NCI-H1694 (cell line): ENCODE data around the gene ANGPTL7.
"Not testable (repeated sequence)": the region's sequence is repeated elsewhere in the genome, so short reads cannot be mapped to it uniquely, and the experiment has no call there.

Source experiments
- DNase-seq: peaks from one replicate; lab custom pipeline; 2025; lab: John Stamatoyannopoulos, UW

The ANGPTL7 gene

GRCh38 chr1:11188858-11189451 lies at the start of gene ANGPTL7:
Gene ANGPTL7, plus strand, starts transcription at chr1:11189355. Its CDS starts 225 bp downstream, at chr1:11189580.
- no peak for DNase-seq

GRCh38 chr1:11142618-11143391 lies 46.4 kb upstream of the ANGPTL7 start:
- DNase-seq = no peak

- DNase-seq = no peak
Observed at GRCh38 chr1:11143401-11143800, 45.8 kb upstream of the ANGPTL7 start.

GRCh38 chr1:11143907-11144306 lies 45.2 kb upstream of the ANGPTL7 start:
- DNase-seq = no peak

- no peak for DNase-seq
Observed at GRCh38 chr1:11144570-11145256, 44.4 kb upstream of the ANGPTL7 start.

- DNase-seq = no peak
Observed at GRCh38 chr1:11145741-11146140, 43.4 kb upstream of the ANGPTL7 start.

- DNase-seq = no peak
Observed at GRCh38 chr1:11147197-11147770, 41.9 kb upstream of the ANGPTL7 start.

- DNase-seq = no peak
Observed at GRCh38 chr1:11150326-11150725, 38.8 kb upstream of the ANGPTL7 start.

GRCh38 chr1:11151114-11151513 lies 38.0 kb upstream of the ANGPTL7 start:
- no peak for DNase-seq

GRCh38 chr1:11151826-11152612 lies 37.1 kb upstream of the ANGPTL7 start:
- DNase-seq = no peak

GRCh38 chr1:11152755-11153154 lies 36.4 kb upstream of the ANGPTL7 start:
- no peak for DNase-seq

- no peak for DNase-seq
Observed at GRCh38 chr1:11153184-11153583, 36.0 kb upstream of the ANGPTL7 start.

GRCh38 chr1:11156441-11156840 lies 32.7 kb upstream of the ANGPTL7 start:
- DNase-seq = no peak

- no peak for DNase-seq
Observed at GRCh38 chr1:11156963-11157362, 32.2 kb upstream of the ANGPTL7 start.

GRCh38 chr1:11157394-11157793 lies 31.8 kb upstream of the ANGPTL7 start:
- no peak for DNase-seq

GRCh38 chr1:11157867-11158266 lies 31.3 kb upstream of the ANGPTL7 start:
- DNase-seq = peak; percentile 77

GRCh38 chr1:11158291-11158690 lies 30.9 kb upstream of the ANGPTL7 start:
- DNase-seq = no peak

GRCh38 chr1:11158720-11159321 lies 30.3 kb upstream of the ANGPTL7 start:
- no peak for DNase-seq

- DNase-seq = not testable (repeated sequence)
Observed at GRCh38 chr1:11162752-11163151, 26.4 kb upstream of the ANGPTL7 start.

- not testable (repeated sequence) for DNase-seq
Observed at GRCh38 chr1:11166744-11167143, 22.4 kb upstream of the ANGPTL7 start.

GRCh38 chr1:11168731-11169130 lies 20.4 kb upstream of the ANGPTL7 start:
- DNase-seq = no peak
